Measurements from ENCODE around the gene ASB16. TPM values are rescaled to one million over a fixed set of nuclear protein-coding genes. Genes with fewer than 3 reads are reported as not detected.
"Not testable (repeated sequence)": the region's sequence is repeated elsewhere in the genome, so short reads cannot be mapped to it uniquely, and the experiment has no call there.

Gene ASB16
- total RNA-seq, 1 experiment from 2014 or later, result not detected

DNA sequence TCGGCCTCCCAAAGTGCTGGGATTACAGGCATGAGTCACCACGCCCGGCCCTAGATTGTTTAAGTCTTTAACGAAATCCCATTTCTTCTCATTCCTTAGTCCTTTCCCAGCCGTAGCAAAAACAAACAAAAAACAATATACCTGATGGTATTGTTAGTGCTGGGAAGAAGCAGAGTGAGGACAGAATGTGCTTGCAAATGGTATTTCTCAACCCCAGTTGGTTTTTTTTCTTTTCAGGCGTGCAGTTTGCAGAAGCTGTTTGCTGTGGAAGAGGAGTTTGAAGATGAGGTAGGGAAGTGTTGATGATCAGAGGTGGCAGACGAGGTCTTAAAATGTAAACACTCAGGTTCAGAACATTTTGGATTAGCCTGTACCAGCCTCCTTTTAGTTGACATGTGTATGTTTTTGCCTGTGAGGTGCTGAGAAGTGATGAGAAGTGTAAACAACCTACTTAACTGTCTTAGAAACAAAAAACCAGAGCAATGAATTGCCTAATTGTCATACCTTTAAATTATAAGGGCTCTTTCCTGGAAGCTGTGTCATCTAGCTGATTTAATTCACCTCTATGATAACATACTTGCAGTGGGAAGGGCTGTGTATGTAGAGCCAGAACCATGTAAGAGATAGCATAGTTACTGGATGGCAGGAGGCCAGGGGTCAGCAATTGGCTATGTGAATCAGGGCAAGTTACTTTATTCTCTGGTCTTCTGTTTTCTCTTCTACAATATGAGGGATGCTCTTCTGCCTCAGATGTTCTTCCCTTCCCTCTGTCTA lies 25.4 kb upstream of the ASB16 start:
- in situ Hi-C loops (cut with HindIII; ENCODE audit: low pct_unique_long_range_greater_than_20kb, low sequenced_read_pairs), result no loop called here
- no peak for DNase-seq (ENCODE audit: low read depth, low spot score)

DNA sequence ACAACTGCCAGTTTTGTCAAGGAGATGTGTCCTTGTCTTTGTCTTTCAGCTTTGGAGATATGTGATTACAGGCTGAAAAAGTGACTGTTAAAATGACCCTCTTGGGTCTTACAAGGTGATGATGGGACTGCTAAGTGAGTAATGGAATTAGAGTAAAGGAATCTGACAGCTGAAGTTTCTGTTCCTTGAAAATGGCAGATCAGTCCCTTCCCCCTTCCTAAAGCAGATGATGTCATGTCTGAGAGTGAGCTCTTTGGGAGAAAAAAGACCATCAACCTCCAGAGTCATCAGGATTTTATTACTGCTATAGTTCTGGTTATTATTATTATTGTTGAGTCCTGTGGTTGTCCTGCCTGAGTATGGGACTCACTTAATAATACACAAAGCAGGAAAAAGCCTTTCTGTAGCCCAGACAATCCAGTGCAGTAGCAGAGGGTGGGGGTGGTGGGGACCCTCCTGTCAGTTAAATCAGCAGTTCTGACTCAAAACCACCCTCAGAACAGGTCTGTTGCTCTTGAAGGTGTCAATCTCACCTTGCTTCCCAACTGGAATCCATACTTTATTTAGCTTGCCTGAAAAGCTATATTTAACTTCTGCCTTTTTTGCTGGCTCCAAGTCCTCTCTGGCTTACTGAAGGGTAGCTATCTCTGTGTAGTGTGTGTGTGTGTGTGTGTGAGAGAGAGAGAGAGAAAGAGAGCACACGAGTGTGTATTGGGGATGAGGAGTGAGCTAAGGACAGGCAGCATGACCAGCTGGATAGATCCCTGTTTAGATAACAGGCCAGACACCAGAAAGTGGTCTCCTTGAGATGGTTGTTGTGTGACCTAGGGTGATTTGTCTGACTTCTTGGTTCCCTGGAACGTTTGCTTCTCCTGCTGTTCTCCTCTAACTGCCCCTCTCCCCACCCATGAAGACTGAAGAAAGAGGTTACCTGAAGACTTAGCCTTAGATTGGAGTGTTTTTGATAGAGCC lies 23.8 kb upstream of the ASB16 start:
- no peak for DNase-seq (ENCODE audit: low read depth, low spot score)
- in situ Hi-C loops (cut with HindIII; ENCODE audit: low pct_unique_long_range_greater_than_20kb, low sequenced_read_pairs), result no loop called here

DNA sequence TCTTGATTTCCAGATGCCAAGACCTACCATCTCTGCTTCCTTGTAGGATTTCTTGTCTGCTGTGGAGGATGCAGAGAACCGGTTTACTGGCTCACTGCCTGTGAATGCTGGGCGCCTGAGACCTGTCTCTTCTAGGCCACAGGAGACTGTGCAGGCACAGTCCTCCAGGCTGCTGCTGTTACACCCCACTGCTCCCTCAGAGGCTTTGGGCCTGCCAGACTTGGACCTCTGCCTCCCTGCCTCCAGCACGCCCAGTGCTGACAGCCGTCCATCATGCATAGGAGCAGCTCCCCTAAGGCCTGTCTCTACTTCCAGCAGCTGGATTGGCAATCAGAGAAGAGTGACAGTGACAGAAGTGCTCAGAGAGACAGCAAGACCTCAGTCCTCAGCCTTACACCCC lies 22.7 kb upstream of the ASB16 start:
- in situ Hi-C loops (cut with HindIII; ENCODE audit: low pct_unique_long_range_greater_than_20kb, low sequenced_read_pairs), result no loop called here
- DNase-seq (ENCODE audit: low read depth, low spot score), result no peak

DNA sequence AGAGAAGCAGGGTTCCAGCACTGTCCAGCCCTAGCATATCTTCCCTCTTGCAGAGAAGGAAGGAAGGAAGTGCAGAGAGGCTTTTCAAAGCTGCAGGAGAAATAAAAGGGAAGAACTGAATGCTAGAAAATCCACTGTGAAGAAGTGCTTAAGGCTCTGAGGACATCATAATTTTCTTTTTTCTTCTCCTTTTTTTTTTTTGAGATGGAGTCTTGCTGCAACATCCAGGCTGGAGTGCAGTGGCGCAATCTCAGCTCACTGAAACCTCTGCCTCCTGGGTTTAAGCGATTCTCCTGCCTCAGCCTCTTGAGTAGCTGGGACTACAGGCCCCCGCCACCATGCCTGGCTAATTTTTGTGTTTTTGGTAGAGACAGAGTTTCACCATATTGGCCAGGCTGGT lies 21.4 kb upstream of the ASB16 start:
- not testable (repeated sequence) for DNase-seq (ENCODE audit: low read depth, low spot score)

DNA sequence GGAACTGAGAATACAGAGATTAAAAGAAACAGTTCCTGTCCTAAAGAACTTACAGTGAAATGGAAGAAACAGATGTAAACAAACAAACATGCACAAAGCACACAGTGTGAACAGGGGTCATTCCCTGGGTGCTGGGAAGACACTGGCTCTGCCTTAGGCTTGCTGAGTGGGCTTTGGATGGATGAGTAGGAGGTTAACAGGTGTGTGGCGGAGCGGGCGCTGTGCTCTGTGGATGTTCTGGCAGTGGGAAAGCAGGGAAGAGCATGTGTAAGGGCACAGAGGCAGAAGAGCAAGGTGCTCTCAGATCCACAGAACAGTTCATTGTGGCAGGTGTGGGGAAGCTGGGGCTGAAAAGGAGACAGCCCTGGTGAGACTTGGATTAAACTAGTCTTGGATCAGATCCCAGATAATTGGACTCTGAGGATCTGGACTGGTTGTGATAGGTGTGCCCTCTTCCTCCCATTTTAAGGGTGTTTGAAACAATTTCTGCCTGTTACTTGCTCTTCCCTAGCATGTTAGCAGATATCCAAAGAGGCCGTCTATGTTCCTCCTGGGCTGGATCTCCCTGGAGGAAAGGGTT lies 20.7 kb upstream of the ASB16 start:
- no peak for DNase-seq (ENCODE audit: low read depth, low spot score)
- in situ Hi-C loops (cut with HindIII; ENCODE audit: low pct_unique_long_range_greater_than_20kb, low sequenced_read_pairs), result no loop called here

More for the DNA sequence above, 21.4 kb upstream of the ASB16 start:
- in situ Hi-C loops (cut with HindIII; ENCODE audit: low pct_unique_long_range_greater_than_20kb, low sequenced_read_pairs), result not testable (repeated sequence)

DNA sequence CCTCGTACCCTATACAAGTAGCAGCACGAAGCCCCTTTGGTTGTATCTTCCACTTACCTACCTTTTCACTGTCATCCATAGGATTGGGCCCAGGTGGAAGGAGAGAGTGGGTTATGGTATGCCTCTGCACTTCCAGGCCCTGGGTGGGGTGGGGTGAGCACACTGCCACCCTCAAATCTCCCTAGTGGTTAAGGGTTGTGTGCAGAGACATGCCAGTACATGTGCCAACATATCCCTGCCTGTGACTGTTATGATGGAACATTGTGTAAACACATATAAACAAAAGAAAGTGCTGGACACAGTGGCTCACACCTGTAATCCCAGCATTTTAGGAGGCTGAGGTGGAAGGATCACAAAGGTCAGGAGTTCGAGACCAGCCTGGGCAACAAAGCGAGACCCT lies 17.6 kb upstream of the ASB16 start:
- in situ Hi-C loops (cut with HindIII; ENCODE audit: low pct_unique_long_range_greater_than_20kb, low sequenced_read_pairs), result no loop called here
- no peak for DNase-seq (ENCODE audit: low read depth, low spot score)

DNA sequence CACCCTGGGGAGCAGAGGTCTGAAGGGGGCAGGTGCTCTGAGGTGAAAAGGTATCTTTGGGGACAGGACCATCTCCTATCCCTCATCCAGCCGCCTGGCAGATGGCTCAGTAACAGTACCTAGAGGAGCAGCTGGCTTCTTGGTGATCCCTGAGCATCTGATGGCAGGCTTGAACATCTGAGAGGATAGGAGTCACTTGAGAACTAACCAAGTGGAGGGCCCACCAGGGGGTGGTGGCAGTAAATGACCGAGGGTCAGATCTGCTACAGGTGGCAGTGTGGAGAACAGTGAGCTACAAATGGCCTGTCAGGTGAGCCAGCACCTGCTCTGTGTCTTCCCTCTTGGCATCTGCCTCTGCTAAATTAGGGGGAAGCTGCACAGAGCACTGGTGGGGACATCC lies 15.0 kb upstream of the ASB16 start:
- in situ Hi-C loops (cut with HindIII; ENCODE audit: low pct_unique_long_range_greater_than_20kb, low sequenced_read_pairs), result no loop called here

DNA sequence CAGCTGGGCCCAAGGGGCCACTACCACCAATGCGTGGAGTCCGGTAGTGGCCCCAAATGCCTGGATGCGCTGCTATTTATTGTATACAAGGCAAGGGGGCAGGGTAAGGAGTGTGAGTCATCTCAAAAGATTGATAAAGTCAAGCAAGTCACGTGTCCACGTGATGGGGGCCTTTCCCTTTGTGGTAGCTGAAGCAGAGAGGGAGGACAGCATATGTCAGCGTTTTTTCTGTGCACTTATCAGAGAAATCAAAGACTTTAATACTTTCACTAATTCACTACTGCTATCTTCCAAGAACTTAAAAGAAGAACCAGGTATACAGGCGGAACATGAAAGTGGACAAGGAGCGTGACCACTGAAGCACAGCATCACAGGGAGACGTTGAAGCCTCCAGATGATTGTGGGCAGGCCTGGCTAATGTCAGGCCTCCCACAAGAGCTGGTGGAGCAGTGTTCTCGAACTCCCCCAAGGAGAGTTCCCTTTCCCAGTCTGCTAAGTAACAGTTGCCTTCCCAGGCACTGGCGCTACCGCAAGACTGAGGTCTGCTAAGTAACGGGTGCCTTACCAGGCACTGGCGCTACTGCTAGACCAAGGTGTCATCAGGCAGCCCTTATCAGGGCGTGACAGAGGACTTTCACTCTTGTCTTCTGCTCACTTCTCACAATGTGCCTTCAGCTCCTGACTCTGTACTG lies 10.8 kb upstream of the ASB16 start:
- DNase-seq (ENCODE audit: low read depth, low spot score), result no peak
- in situ Hi-C loops (cut with HindIII; ENCODE audit: low pct_unique_long_range_greater_than_20kb, low sequenced_read_pairs), result no loop called here

More for the DNA sequence above, 15.0 kb upstream of the ASB16 start:
- DNase-seq (ENCODE audit: low read depth, low spot score), result no peak

DNA sequence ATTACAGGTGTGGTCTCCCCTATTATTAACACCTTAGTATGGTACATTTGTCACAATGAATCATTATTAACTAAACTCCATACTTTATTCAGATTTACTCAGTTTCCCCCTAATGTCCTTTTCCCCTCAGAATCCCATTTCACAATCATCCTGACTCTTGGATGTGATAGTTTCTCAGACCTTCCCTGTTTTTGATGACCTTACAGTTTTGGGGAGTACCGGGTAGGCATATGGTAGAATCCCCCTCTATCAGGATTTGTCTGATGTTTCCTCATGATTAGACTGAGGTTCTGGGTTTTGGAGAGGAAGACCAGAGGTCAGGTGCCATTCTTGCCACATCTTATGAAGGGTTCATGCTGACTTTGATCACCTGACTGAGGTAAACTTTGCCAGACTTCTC lies 6.0 kb upstream of the ASB16 start:
- in situ Hi-C loops (cut with HindIII; ENCODE audit: low pct_unique_long_range_greater_than_20kb, low sequenced_read_pairs), result no loop called here
- no peak for DNase-seq (ENCODE audit: low read depth, low spot score)

DNA sequence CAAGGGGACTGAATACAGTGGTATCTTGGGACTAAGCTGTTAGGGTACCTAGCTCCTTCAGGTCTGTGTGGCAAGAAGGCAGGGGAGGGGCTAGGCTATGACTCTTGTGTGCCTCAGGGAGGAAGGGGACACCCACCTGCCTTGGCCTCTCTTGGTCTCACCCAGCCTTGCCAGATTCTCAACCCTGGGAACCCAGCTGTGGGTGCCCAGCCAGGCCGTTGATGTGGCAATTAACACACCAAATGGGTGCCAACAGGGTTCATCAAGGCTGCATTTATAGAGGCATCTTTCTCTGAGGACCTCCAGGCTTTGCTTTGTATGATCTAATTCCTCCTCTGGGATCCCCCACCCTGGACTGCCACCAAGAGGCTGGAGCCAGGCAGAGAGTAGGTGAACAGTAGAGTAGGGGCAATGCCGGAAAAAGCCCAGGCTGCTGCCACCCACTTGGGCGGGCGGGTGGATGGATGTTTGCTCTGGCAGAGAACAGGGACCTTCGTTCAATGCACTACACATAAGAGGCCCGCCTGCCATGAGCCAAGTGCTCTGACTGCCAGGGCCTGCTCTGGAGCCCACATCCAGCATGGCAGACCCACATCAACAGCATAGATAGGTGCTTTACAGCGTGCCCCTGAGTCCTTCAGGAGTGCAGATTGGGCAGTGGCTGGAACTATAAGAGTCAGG lies 3.2 kb upstream of the ASB16 start:
- in situ Hi-C loops (cut with HindIII; ENCODE audit: low pct_unique_long_range_greater_than_20kb, low sequenced_read_pairs), result no loop called here

DNA sequence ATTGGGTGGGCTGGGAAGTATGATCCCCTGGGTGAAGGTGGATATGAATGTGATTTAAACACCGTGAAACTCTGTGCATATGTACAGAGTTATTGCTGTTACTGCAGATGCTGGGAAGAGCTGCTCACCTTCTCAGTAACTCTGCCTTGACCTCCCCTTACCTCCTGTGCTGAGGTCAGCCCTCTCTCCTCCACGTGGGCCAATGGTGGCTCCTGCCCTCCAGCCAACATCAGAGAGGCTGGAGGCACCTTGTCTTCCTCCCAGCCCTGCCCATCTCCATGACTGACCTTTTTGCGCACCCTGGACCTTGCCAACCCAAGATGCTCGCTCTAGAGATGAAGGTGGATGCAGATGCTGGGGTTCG lies 387 bp upstream of the ASB16 start:
- in situ Hi-C loops (cut with HindIII; ENCODE audit: low pct_unique_long_range_greater_than_20kb, low sequenced_read_pairs), result no loop called here

More for the DNA sequence above, 3.2 kb upstream of the ASB16 start:
- no peak for DNase-seq (ENCODE audit: low read depth, low spot score)

DNA sequence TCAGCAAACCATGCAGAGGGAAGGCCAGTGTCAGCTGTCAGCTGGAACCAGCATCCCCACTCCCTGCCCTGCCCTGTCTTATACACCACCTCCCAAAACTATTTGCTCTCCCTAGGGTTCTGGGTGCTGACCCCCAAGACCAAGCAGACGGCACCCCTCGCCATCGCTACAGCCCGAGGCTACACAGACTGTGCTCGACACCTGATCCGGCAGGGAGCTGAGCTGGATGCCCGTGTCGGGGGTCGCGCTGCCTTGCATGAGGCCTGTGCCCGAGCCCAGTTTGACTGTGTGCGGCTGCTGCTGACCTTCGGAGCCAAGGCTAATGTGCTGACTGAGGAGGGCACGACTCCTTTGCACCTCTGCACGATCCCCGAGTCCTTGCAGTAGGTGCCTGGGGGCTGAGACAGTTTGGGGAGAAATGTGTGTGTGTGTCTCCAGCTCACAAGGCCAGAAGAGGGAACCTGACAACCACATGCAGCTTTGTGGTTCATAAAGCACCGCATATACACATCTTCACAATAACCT lies 1.5 kb downstream of the ASB16 start:
- DNase-seq (ENCODE audit: low read depth, low spot score), result no peak

More for the DNA sequence above, 387 bp upstream of the ASB16 start:
- DNase-seq (ENCODE audit: low read depth, low spot score), result no peak

DNA sequence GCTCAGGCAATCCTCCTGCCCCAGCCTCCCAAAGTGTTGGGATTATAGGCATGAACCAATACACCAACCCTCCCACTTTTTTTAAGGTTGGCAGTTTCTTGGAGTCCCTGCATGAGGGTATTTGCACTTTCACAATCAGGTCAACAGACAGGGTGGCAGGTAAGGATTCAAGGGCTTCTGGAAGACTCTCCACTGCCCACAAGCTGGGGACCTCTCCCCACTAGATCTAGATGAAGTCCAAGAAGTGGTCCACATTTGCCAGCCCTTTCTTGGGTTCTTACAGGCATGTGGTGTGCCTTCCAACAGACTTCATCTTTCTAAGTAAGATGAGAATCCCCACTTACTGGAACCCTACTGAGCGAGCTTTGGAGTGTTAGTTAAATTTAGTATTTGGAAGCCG lies 3.9 kb downstream of the ASB16 start:
- DNase-seq (ENCODE audit: low read depth, low spot score), result no peak
- in situ Hi-C loops (cut with HindIII; ENCODE audit: low pct_unique_long_range_greater_than_20kb, low sequenced_read_pairs), result no loop called here

More for the DNA sequence above, 1.5 kb downstream of the ASB16 start:
- in situ Hi-C loops (cut with HindIII; ENCODE audit: low pct_unique_long_range_greater_than_20kb, low sequenced_read_pairs), result no loop called here

DNA sequence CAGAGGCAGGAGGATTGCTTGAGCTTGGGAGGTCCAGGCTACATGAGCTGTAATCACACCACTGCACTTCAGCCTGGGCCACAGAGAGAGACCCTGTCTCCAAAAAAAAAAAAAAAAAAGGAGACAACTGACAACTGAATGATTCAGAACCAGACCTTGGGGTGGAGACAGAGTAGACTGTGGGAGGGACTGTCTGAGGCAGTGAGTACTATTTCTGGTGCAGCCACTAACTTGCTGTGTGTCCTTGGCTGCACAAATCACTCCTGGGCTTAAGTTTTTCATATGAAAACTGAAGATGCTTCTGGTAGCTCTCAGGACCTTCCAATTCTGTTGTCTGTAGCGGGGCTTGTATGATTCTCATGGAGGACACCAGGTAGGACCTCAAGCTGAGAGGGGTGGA lies 5.8 kb downstream of the ASB16 start:
- in situ Hi-C loops (cut with HindIII; ENCODE audit: low pct_unique_long_range_greater_than_20kb, low sequenced_read_pairs), result no loop called here
- no peak for DNase-seq (ENCODE audit: low read depth, low spot score)

DNA sequence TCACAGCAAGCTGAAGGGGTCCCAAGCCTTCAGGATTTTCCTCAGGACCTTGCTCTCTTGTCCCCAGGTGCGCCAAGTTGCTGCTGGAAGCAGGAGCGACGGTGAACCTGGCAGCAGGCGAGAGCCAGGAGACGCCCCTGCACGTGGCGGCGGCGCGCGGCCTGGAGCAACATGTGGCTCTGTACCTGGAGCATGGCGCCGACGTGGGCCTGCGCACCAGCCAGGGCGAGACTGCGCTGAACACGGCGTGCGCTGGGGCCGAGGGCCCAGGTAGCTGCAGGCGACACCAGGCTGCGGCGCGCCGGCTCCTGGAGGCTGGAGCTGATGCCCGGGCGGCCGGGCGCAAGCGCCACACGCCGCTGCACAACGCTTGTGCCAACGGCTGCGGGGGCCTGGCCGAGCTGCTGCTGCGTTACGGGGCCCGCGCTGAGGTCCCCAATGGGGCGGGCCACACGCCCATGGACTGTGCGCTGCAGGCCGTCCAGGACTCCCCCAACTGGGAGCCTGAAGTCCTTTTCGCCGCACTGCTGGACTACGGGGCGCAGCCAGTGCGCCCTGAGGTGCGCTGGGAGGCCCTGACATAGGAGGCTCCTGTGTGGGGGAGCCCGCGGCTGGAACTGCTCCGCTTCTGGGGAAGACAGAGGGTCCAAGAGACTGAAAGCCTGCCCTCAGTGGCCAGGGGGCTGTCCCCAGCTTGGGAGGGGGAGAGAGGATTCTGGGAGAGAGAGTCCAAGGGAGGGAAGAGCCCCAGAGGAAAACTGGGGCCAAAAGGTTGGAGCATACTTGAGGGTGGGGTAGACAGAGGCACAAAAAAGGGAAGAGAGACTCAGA lies 6.4 kb downstream of the ASB16 start:
- in situ Hi-C loops (cut with HindIII; ENCODE audit: low pct_unique_long_range_greater_than_20kb, low sequenced_read_pairs), result no loop called here
- no peak for DNase-seq (ENCODE audit: low read depth, low spot score)

DNA sequence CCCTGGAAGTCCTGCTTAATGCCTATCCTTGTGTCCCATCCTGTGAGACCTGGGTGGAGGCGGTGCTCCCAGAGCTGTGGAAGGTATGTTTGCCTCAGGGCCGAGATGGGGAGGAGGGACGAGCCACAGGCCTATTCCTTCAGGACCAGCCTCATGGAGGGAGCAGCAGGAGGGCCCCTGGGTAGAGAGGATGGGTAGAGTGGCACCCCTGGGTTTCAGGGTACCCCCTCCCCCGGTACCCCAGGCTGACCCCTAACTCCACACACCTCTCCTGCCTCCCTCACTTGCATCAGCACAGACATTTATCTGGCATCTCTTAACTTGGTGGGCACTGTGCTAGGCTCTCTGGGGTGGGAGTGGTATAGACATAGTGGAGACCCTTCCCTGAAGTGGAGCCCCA lies 7.1 kb downstream of the ASB16 start:
- in situ Hi-C loops (cut with HindIII; ENCODE audit: low pct_unique_long_range_greater_than_20kb, low sequenced_read_pairs), result no loop called here
- DNase-seq (ENCODE audit: low read depth, low spot score), result no peak
